HepG2 (cell line): ENCODE data around the gene NECAB2. TPM values are rescaled to one million over a fixed set of nuclear protein-coding genes. Genes with fewer than 3 reads are reported as not detected.

Experiments used
- CEBPG ChIP-seq: IDR thresholded peaks from 2 replicates; pipeline ENCODE4 v1.6.1; 2016
- HNRNPUL1 ChIP-seq: fragments of 200-400 bp; formaldehyde crosslinking; IDR thresholded peaks from 2 replicates; pipeline ENCODE4 v1.6.1; 2017; ENCODE audit warnings: low read depth, mild to moderate bottlenecking, low read length, moderate library complexity
- KLF15 ChIP-seq: sonication (generic); formaldehyde crosslinking; IDR thresholded peaks from 2 replicates; pipeline ENCODE4 v1.8.1; 2023; ENCODE audit warnings: borderline replicate concordance, mild to moderate bottlenecking, inconsistent platforms, missing genetic modification reagents, mixed read lengths
- NCOA5 ChIP-seq: sonication (generic); formaldehyde crosslinking; IDR thresholded peaks from 2 replicates; pipeline ENCODE4 v1.4.0; 2020; ENCODE audit warnings: missing genetic modification reagents
- NR1H2 ChIP-seq: sonication (generic); formaldehyde crosslinking; IDR thresholded peaks from 2 replicates; pipeline ENCODE4 v1.8.1; 2022; ENCODE audit warnings: low read depth, missing genetic modification reagents, borderline replicate concordance
- NR2F1 ChIP-seq, 2 experiments: fragments of 450-650 bp in 1 of 2; formaldehyde crosslinking in 1 of 2; IDR thresholded peaks; 2 replicates each; pipeline versions ENCODE4 v1.5.0 to v1.6.1; 2016 to 2020; ENCODE audit warnings: mild to moderate bottlenecking in 1 of 2, missing compliant biosample characterization in 1 of 2, missing genetic modification reagents in 1 of 2, moderate library complexity in 1 of 2
- PBX3 ChIP-seq: sonication (generic); formaldehyde crosslinking; IDR thresholded peaks from 2 replicates; pipeline ENCODE4 v1.8.1; 2023; ENCODE audit warnings: missing genetic modification reagents, inconsistent platforms, borderline replicate concordance
- SNRNP70 ChIP-seq: fragments of 200-400 bp; formaldehyde crosslinking; IDR thresholded peaks from 2 replicates; pipeline ENCODE4 v1.6.1; 2017; ENCODE audit warnings: mild to moderate bottlenecking, low read depth, low read length, moderate library complexity
- SP2 ChIP-seq: sonication (generic); formaldehyde crosslinking; IDR thresholded peaks from 2 replicates; pipeline ENCODE4 v1.5.1; 2020; ENCODE audit warnings: mild to moderate bottlenecking, missing genetic modification reagents
- TCF7 ChIP-seq: sonication (generic); IDR thresholded peaks from 2 replicates; pipeline ENCODE4 v1.6.1; 2016; ENCODE audit warnings: antibody characterized with exemption, low read depth
- ZBTB33 ChIP-seq: sonication (generic); formaldehyde crosslinking; IDR thresholded peaks from 2 replicates; pipeline ENCODE4 v1.4.0; 2020; ENCODE audit warnings: missing genetic modification reagents
- ZBTB44 ChIP-seq: sonication (generic); formaldehyde crosslinking; IDR thresholded peaks from 2 replicates; pipeline ENCODE4 v1.4.0; 2020; ENCODE audit warnings: missing genetic modification reagents
- ZNF350 ChIP-seq: sonication (generic); formaldehyde crosslinking; IDR thresholded peaks from 2 replicates; pipeline ENCODE4 v1.4.0; 2020; ENCODE audit warnings: mild to moderate bottlenecking, low read depth, missing genetic modification reagents, borderline replicate concordance
- ZNF737 ChIP-seq: sonication (generic); formaldehyde crosslinking; IDR thresholded peaks from 2 replicates; pipeline ENCODE4 v1.5.0; 2020; ENCODE audit warnings: missing genetic modification reagents, mild to moderate bottlenecking, borderline replicate concordance
- ZNF768 ChIP-seq: sonication (generic); formaldehyde crosslinking; IDR thresholded peaks from 2 replicates; pipeline ENCODE4 v1.4.0; 2020; ENCODE audit warnings: missing genetic modification reagents
- polyA plus RNA-seq, 8 experiments: library from polyadenylated mRNA; depleted of rRNA in 3 of 8; stranded (reverse) in 7 of 8; unstranded in 1 of 8; fragments of >200 nt; fragmentation: Illumina TruSeq in 4 of 8; extraction: Trizol in 4 of 8; gene quantifications; 2 replicates each; pipeline versions ENCODE4 v1.2.1 to v1.2.3, GENCODE V29; 2011 to 2016; ENCODE audit warnings: low read depth in 4 of 8, missing spikeins in 1 of 8, mixed read lengths in 1 of 8; ENCODE audit not compliant: insufficient read depth in 1 of 8
- total RNA-seq, 5 experiments: library from RNA; depleted of rRNA; stranded (reverse); fragments of >200 nt; fragmentation: Illumina TruSeq; extraction: Trizol; gene quantifications; 2 replicates each; pipeline ENCODE4 v1.2.3, GENCODE V29; 2016; ENCODE audit warnings: low read depth in 1 of 5
- TF ChIP-seq, protein P1 (sequence below): sonication (generic); formaldehyde crosslinking; IDR thresholded peaks from 2 replicates; pipeline ENCODE4 v1.4.0; 2020; ENCODE audit warnings: missing genetic modification reagents, borderline replicate concordance
- TF ChIP-seq, protein P2 (sequence below): sonication (generic); formaldehyde crosslinking; IDR thresholded peaks from 2 replicates; pipeline ENCODE4 v1.5.0; 2020; ENCODE audit warnings: missing genetic modification reagents
- TF ChIP-seq, protein P3 (sequence below): IDR thresholded peaks from 2 replicates; pipeline ENCODE4 v1.6.1; 2016; ENCODE audit warnings: missing compliant biosample characterization, missing genetic modification reagents, borderline replicate concordance

Gene NECAB2
- total and polyA plus RNA-seq, 2 of the 13 experiments (the other 11 are each of a cell fraction or from before 2014, with no cell fraction given) = 0.21 to 0.49 TPM

- TF ChIP-seq PBX3 (CRISPR knock-in tag) = no peak
- no peak for TF ChIP-seq NR2F1 (CRISPR knock-in tag; IDR thresholded peaks at IDR 0.05)
- TF ChIP-seq ZNF768 (CRISPR knock-in tag) = no peak
- no peak for TF ChIP-seq ZBTB33
- TF ChIP-seq NR1H2 (CRISPR knock-in tag) = no peak
- no peak for TF ChIP-seq ZBTB44 (CRISPR knock-in tag)
- TF ChIP-seq, protein P1, sequence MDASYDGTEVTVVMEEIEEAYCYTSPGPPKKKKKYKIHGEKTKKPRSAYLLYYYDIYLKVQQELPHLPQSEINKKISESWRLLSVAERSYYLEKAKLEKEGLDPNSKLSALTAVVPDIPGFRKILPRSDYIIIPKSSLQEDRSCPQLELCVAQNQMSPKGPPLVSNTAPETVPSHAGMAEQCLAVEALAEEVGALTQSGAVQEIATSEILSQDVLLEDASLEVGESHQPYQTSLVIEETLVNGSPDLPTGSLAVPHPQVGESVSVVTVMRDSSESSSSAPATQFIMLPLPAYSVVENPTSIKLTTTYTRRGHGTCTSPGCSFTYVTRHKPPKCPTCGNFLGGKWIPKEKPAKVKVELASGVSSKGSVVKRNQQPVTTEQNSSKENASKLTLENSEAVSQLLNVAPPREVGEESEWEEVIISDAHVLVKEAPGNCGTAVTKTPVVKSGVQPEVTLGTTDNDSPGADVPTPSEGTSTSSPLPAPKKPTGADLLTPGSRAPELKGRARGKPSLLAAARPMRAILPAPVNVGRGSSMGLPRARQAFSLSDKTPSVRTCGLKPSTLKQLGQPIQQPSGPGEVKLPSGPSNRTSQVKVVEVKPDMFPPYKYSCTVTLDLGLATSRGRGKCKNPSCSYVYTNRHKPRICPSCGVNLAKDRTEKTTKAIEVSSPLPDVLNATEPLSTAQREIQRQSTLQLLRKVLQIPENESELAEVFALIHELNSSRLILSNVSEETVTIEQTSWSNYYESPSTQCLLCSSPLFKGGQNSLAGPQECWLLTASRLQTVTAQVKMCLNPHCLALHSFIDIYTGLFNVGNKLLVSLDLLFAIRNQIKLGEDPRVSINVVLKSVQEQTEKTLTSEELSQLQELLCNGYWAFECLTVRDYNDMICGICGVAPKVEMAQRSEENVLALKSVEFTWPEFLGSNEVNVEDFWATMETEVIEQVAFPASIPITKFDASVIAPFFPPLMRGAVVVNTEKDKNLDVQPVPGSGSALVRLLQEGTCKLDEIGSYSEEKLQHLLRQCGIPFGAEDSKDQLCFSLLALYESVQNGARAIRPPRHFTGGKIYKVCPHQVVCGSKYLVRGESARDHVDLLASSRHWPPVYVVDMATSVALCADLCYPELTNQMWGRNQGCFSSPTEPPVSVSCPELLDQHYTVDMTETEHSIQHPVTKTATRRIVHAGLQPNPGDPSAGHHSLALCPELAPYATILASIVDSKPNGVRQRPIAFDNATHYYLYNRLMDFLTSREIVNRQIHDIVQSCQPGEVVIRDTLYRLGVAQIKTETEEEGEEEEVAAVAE = no peak
- peak; percentile 54 for TF ChIP-seq TCF7
- TF ChIP-seq ZNF350 (CRISPR knock-in tag) = 0 out of 2 replicates have a peak, but pooled peaks have one; percentile 38
- no peak for TF ChIP-seq SP2 (CRISPR knock-in tag)
- TF ChIP-seq SNRNP70 = no peak
- no peak for TF ChIP-seq KLF15 (CRISPR knock-in tag)
- TF ChIP-seq CEBPG (CRISPR knock-in tag) = no peak
- no peak for TF ChIP-seq HNRNPUL1
- TF ChIP-seq, protein P2, sequence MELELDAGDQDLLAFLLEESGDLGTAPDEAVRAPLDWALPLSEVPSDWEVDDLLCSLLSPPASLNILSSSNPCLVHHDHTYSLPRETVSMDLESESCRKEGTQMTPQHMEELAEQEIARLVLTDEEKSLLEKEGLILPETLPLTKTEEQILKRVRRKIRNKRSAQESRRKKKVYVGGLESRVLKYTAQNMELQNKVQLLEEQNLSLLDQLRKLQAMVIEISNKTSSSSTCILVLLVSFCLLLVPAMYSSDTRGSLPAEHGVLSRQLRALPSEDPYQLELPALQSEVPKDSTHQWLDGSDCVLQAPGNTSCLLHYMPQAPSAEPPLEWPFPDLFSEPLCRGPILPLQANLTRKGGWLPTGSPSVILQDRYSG (CRISPR knock-in tag) = no peak
- no peak for TF ChIP-seq ZNF737
- TF ChIP-seq, protein P3, sequence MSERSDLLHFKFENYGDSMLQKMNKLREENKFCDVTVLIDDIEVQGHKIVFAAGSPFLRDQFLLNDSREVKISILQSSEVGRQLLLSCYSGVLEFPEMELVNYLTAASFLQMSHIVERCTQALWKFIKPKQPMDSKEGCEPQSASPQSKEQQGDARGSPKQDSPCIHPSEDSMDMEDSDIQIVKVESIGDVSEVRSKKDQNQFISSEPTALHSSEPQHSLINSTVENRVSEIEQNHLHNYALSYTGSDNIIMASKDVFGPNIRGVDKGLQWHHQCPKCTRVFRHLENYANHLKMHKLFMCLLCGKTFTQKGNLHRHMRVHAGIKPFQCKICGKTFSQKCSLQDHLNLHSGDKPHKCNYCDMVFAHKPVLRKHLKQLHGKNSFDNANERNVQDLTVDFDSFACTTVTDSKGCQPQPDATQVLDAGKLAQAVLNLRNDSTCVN = no peak
- no peak for TF ChIP-seq NCOA5 (CRISPR knock-in tag)
Observed at GRCh38 chr16:84043486-84044117, 75.6 kb downstream of the NECAB2 start (continued).
